GM10847 (cell line): ENCODE results near the gene MGAT2.

Experiments
- POLR2A ChIP-seq: IDR thresholded peaks from 2 replicates; pipeline ENCODE4 v1.6.1; 2011; ENCODE audit not compliant: insufficient read length; ENCODE audit errors: extremely low read depth

Gene MGAT2

GRCh38 chr14:49620182-49621113 lies at the start of gene MGAT2, which contains the start of gene RPL36AL:
MGAT2 (plus strand) TSS chr14:49620799; CDS start chr14:49621269, 470 bp downstream.
RPL36AL (minus strand) TSS chr14:49620626; CDS start chr14:49619104, 1,522 bp downstream.
- peak; percentile 99 for TF ChIP-seq POLR2A

- TF ChIP-seq POLR2A, result no peak
These were observed 46.6 kb upstream of the MGAT2 start for GRCh38 chr14:49574038-49574437.

GRCh38 chr14:49578141-49578540 lies 42.5 kb upstream of the MGAT2 start:
- no peak for TF ChIP-seq POLR2A

- no peak for TF ChIP-seq POLR2A
These were observed 40.8 kb upstream of the MGAT2 start for GRCh38 chr14:49579841-49580240.

GRCh38 chr14:49581209-49582112 lies 39.1 kb upstream of the MGAT2 start:
- no peak for TF ChIP-seq POLR2A

GRCh38 chr14:49582113-49582977 lies 38.3 kb upstream of the MGAT2 start:
- no peak for TF ChIP-seq POLR2A

- no peak for TF ChIP-seq POLR2A
These were observed 37.0 kb upstream of the MGAT2 start for GRCh38 chr14:49583629-49584028.

GRCh38 chr14:49584058-49584457 lies 36.5 kb upstream of the MGAT2 start:
- no peak for TF ChIP-seq POLR2A

- TF ChIP-seq POLR2A, result peak; percentile 83
These were observed 34.6 kb upstream of the MGAT2 start, which contains the start of gene RPS29 for GRCh38 chr14:49585803-49586672. RPS29 (minus strand) TSS chr14:49586380; CDS start chr14:49586346, 34 bp downstream.

- no peak for TF ChIP-seq POLR2A
These were observed 33.7 kb upstream of the MGAT2 start for GRCh38 chr14:49586673-49587460.

- no peak for TF ChIP-seq POLR2A
These were observed 31.2 kb upstream of the MGAT2 start for GRCh38 chr14:49589387-49589786.

GRCh38 chr14:49593016-49593415 lies 27.6 kb upstream of the MGAT2 start:
- no peak for TF ChIP-seq POLR2A

- TF ChIP-seq POLR2A, result no peak
These were observed 26.1 kb upstream of the MGAT2 start for GRCh38 chr14:49594347-49595091.

- no peak for TF ChIP-seq POLR2A
These were observed 22.5 kb upstream of the MGAT2 start for GRCh38 chr14:49598189-49598484.
